Subcutaneous adipose tissue (tissue), 4 donors: ENCODE measurements around the gene PPARG. TPM values are rescaled to one million over a fixed set of nuclear protein-coding genes. Genes with fewer than 3 reads are reported as not detected.

Source experiments
- CTCF ChIP-seq: fragments of 450-650 bp; IDR thresholded peaks from one replicate; pipeline ENCODE4 v1.5.1; 2016; ENCODE audit warnings: low read depth, mild to moderate bottlenecking, control low read depth, antibody characterized with exemption, moderate library complexity
- total RNA-seq, 4 donors: library from RNA; depleted of rRNA; stranded (reverse); fragments of >200 nt; gene quantifications; one replicate each; pipeline ENCODE4 v1.1.0, GENCODE V29; 2016

PPARG gene
- total RNA-seq, 4 donors from 2014 or later, result 223 to 357 (median 337) TPM

GRCh38 chr3:12444582-12445471 is 156.0 kb downstream of the PPARG start:
- no peak for TF ChIP-seq CTCF

- TF ChIP-seq CTCF, result no peak
These were observed 156.8 kb downstream of the PPARG start for GRCh38 chr3:12445523-12446240.

GRCh38 chr3:12446298-12446697 is 157.4 kb downstream of the PPARG start:
- TF ChIP-seq CTCF, result no peak

- TF ChIP-seq CTCF, result no peak
These were observed 158.2 kb downstream of the PPARG start for GRCh38 chr3:12447075-12447474.

- no peak for TF ChIP-seq CTCF
These were observed 161.2 kb downstream of the PPARG start for GRCh38 chr3:12449889-12450682.

GRCh38 chr3:12451481-12451880 is 162.6 kb downstream of the PPARG start:
- TF ChIP-seq CTCF, result no peak
